Fibroblast of pulmonary artery (primary cell): ENCODE results near the gene MCEMP1.

Source experiments
- DNase-seq: peaks from one replicate; pipeline ENCODE4 v3.0.0-alpha.2; 2010; ENCODE audit warnings: low read depth
- H3K4me3 ChIP-seq: replicated peaks from 2 replicates; pipeline ENCODE4 v1.5.1; 2011; ENCODE audit warnings: low read depth, mild to moderate bottlenecking, control low read depth, low read length, moderate library complexity
- CTCF ChIP-seq: IDR thresholded peaks from 2 replicates; pipeline ENCODE4 v1.5.1; 2011; ENCODE audit warnings: mild to moderate bottlenecking, control low read depth, low read length, inconsistent platforms; ENCODE audit errors: missing control alignments

MCEMP1 gene

GRCh38 chr19:7633698-7634097, 43.2 kb upstream of the MCEMP1 start, which contains the start of gene PCP2:
Gene PCP2 (minus strand): TSS chr19:7633719. CDS start chr19:7633457, 262 bp downstream.
- no peak for TF ChIP-seq CTCF
- no peak within 1 kb of the TSS for H3K4me3 ChIP-seq
- DNase-seq: no peak

- TF ChIP-seq CTCF: no peak
- no peak overlapping the region for H3K4me3 ChIP-seq
- no peak for DNase-seq
Measured at GRCh38 chr19:7635670-7636069, 41.2 kb upstream of the MCEMP1 start.

DNA sequence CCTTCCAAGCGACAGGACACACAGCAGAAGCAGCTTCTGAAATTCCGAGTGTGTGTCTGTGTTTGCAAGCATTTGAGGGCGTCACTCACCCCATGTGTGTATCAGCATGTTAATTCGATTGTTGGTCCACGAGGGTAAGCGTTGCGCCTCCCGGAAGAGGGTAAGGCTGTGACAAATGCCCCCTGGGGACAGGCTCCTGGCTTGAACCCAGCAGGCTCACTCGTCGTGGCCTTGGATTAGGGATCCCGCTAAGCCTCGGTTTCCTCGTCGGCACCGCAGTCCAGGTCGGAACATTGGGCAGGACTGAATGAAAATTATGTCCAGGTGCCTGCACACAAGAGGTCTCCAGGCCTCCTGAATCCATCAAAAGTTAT, 40.6 kb upstream of the MCEMP1 start:
- no peak for DNase-seq
- H3K4me3 ChIP-seq: peak overlapping the region; percentile 64
- TF ChIP-seq CTCF: no peak

DNA sequence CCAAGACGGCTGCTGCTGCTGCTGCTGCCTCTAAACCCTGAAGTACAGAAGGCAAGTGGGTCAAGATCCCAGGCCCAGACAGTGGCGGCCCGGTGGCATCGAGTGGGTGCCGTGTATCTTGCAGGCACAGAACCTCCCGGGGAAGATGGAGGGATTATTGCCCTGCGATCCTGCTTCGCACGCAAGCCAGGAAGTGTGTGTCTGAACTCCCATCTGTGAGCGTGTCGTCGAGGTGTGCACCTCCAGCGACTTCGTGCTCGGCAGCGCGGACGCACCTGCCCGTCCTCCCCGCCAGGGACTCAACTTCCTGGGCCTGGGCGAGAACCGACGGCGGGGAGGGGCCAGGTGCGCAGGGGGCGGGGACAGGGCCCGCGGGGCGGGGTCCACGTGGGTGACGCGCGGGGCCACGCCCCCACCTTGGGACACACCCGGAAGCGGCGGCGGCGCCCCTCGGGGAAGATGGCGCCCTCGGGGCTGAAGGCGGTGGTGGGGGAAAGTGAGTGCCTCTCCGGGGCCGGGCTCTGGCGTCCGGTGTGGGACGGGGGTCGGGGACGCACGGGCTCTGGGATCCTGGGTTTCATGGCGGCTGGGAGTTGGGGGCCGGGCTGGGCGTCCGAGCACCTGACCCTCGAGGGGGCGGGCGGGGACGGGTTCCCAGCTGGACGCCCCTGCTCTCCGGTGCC, 40.1 kb upstream of the MCEMP1 start, which contains the start of gene STXBP2:
Gene STXBP2, plus strand, starts transcription at position 420 of the 683 bp plus-strand sequence. Its CDS starts 40 bp downstream, at position 460.
- H3K4me3 ChIP-seq: peak within 1 kb of the TSS; percentile 64
- no peak for TF ChIP-seq CTCF
- peak; percentile 42 for DNase-seq

DNA sequence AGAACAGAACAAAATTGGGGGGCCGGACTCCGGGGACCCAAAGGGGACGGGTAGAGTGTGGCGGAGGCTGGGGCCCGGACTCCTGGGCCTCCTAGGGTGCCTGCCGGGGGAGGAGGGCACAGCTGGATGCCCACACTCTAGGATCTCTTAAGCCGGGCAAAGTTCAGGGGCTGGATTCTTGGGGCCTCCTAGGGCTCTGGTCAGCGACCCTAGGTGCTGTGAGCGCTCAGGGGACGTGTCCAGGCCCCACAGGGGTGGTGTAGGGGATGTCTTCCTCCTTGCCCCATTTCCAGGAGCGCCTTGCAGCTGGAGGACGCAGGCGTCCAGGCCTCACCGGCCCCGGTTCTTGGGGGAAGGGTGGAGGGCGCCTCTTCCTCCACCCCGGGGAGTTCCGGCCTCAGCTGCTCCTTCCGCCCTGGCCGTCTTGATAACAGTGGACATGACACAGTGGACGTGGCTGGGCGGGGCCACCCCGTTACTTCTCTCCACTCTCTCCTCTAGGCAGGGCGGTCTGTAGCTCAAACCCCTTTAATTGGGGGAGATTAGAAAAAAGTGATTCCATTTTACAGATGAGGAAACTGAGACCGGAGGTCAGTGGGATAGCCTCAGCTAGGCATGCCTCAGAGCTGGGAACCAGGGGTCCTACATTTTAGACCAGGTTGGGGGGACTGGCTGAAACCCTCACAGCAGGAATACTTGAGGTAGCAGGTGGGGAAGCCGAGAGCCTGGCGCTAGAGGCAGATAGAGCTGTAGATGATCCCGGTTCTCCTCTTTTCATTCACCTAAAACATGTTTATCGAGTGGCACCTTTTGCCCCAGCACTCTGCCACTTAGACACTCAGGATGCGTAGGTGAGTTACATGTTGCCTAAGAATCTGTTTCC, 39.3 kb upstream of the MCEMP1 start:
- peak overlapping the region; percentile 64 for H3K4me3 ChIP-seq
- DNase-seq: peak; percentile 17
- no peak for TF ChIP-seq CTCF

DNA sequence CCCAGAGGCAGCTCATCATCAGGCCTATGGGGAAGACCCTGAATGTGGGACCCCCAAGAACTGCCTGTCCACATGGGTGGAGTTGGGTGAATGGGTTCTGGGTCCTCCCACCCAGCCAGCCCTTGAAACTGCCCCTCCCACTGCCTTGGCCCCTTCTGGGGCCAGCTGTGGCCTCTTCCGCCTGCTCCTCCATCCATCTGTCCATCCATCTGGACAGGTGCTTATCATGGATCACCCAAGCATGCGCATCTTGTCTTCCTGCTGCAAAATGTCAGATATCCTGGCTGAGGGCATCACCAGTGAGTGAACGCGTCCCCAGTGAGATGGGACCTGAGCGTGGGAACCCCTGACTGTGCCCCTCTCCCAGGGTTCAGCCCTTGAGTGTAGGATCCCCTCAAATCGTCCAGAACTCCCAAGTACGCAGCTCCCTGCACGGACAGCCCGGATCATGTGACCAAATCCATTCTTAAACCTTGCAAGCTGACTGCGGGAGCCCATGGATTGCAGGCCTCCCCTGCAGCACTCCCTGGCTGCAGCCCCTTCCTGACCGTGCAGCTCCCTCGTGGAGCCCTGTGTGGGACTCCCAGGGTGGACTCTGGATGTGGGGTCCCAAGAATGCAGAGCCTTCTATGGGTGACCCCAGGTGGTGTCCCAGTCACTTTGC, 38.0 kb upstream of the MCEMP1 start:
- TF ChIP-seq CTCF: no peak
- no peak overlapping the region for H3K4me3 ChIP-seq
- DNase-seq: no peak
